Lower leg skin (tissue), 4 donors: ENCODE measurements around the gene PRSS38. TPM values are rescaled to one million over a fixed set of nuclear protein-coding genes. Genes with fewer than 3 reads are reported as not detected.

ENCODE experiments used
- DNase-seq, 2 donors: peaks; one replicate each; pipeline ENCODE4 v3.0.0-alpha.2; 2019; ENCODE audit warnings: low spot score in 2 of 2
- H3K4me3 ChIP-seq: fragments of 200-600 bp; sonication (generic); 2 replicates; pipeline ENCODE4 v1.5.1; 2017; ENCODE audit warnings: mild to moderate bottlenecking, low read depth; ENCODE audit not compliant: poor library complexity, severe bottlenecking
- POLR2A ChIP-seq, 2 donors: fragments of 450-650 bp; IDR thresholded peaks; one replicate each; pipeline ENCODE4 v1.6.1; 2016 to 2017; ENCODE audit warnings: antibody characterized with exemption in 2 of 2, mild to moderate bottlenecking in 1 of 2, moderate library complexity in 1 of 2
- WGBS, 2 donors: methylation state at CpG; one replicate each; pipeline ENCODE4 v1.1.5; 2018; 5-methylcytosine and 5-hydroxymethylcytosine counted together
- intact Hi-C: fragments of 100-400 bp; cut with DNase I; formaldehyde crosslinking; loops from one replicate; pipeline ENCODE4 v1.15.0; 2023; ENCODE audit warnings: low total_unique reads
- total RNA-seq, 4 donors: library from RNA; depleted of rRNA; stranded (reverse); fragments of >200 nt; gene quantifications; one replicate each; pipeline ENCODE4 v1.1.0, GENCODE V29; 2016
- TF ChIP-seq, protein P1 (sequence below), 3 donors: fragments of 450-650 bp; IDR thresholded peaks; one replicate each; pipeline ENCODE4 v1.5.1; 2016; ENCODE audit warnings: antibody characterized with exemption in 3 of 3, mild to moderate bottlenecking in 3 of 3, moderate library complexity in 2 of 3

Gene PRSS38
- total RNA-seq, 4 donors from 2014 or later = not detected

DNA sequence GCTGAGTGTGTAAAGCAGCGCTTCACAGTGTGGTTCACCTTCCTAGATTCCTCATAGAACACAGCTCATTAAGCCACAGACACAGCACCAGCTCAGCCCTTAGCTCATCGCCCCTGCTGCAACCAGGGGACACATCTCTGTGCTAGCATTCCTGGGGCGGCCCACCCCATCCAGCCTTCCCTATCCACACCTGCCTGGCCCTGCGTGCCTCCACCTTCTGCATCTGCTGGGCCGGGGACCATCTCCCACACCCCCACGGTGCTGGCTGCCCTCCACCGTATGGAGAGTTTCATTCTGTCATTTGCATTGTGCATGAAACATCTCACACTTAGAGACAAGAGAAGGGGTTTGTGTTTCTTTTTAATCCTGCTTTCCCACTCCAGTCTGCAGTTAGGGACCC lies 35.8 kb upstream of the PRSS38 start:
- no peak overlapping the region for H3K4me3 ChIP-seq
- WGBS, 2 donors = 92 to 93% methylated on average over 7 of the region's 7 CpGs
- peak in 1 of 2 donors; percentile 76 for DNase-seq
- intact Hi-C loops = loop anchor here (5.0 kb wide), 1 partner anchor 298 kb away; no protein-coding TSS in a partner anchor
- TF ChIP-seq, protein P1, sequence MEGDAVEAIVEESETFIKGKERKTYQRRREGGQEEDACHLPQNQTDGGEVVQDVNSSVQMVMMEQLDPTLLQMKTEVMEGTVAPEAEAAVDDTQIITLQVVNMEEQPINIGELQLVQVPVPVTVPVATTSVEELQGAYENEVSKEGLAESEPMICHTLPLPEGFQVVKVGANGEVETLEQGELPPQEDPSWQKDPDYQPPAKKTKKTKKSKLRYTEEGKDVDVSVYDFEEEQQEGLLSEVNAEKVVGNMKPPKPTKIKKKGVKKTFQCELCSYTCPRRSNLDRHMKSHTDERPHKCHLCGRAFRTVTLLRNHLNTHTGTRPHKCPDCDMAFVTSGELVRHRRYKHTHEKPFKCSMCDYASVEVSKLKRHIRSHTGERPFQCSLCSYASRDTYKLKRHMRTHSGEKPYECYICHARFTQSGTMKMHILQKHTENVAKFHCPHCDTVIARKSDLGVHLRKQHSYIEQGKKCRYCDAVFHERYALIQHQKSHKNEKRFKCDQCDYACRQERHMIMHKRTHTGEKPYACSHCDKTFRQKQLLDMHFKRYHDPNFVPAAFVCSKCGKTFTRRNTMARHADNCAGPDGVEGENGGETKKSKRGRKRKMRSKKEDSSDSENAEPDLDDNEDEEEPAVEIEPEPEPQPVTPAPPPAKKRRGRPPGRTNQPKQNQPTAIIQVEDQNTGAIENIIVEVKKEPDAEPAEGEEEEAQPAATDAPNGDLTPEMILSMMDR (IDR thresholded peaks at IDR 0.05) = no peak
- TF ChIP-seq POLR2A (IDR thresholded peaks at IDR 0.05) = no peak

DNA sequence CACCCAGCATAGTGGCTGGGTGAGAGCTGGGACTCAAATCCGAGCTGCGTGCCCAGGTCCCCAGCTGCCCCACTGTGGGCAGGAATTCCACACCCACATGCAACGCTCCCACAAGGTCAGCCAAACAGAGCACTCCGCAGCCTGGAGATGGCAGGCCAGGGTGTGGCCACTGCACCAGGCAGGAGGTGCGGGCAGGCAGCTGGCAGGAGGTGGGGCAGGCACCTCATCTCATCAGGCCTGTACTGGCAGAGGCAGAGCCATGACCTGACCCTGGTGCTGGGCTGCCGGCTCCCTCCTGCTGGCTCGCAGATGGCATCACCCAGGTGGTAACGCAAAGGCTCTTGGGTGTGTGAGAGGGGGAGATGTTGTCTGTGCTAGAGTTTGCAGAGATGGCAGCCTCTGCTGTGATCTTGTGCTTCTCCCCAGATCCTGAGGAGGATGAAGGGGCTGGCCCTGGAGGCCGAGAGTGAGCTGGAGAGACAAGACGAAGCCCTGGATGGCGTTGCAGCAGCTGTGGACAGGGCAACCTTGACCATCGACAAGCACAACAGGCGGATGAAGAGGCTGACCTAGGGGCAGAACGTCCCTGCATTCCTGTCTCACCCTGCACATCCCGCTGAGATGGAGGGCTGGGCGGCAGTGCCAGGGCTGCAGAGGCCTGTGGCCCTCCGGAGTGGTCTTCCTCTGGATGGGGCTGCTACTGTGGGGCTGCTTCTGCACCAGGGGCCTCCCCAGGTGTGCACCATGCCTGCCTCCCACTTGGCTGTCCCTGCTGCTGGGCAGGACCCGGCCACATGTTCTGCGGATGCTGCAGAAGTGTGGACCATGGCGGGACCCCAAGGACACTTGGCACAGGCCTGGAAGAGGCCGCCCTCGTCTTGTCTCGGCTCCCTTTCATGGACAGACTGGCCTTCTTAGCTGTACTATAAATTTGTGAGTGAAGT lies 35.1 kb upstream of the PRSS38 start:
- WGBS, 2 donors = 85 to 89% methylated on average over 20 to 23 of the region's 23 CpGs
- intact Hi-C loops = no loop called here
- no peak overlapping the region for H3K4me3 ChIP-seq
- TF ChIP-seq, protein P1 (IDR thresholded peaks at IDR 0.05) = no peak
- no peak for TF ChIP-seq POLR2A (IDR thresholded peaks at IDR 0.05)
- DNase-seq = peak in 1 of 2 donors; percentile 78

GRCh38 chr1:227781314-227781930 lies 34.1 kb upstream of the PRSS38 start:
- intact Hi-C loops = no loop called here
- DNase-seq = peak in 1 of 2 donors; percentile 80
- 94 to 96% methylated on average over 12 to 15 of the region's 15 CpGs for WGBS, 2 donors
- no peak overlapping the region for H3K4me3 ChIP-seq
- TF ChIP-seq POLR2A (IDR thresholded peaks at IDR 0.05) = no peak
- TF ChIP-seq, protein P1 (IDR thresholded peaks at IDR 0.05) = no peak

- intact Hi-C loops = no loop called here
- H3K4me3 ChIP-seq = no peak overlapping the region
- TF ChIP-seq POLR2A (IDR thresholded peaks at IDR 0.05) = no peak
- TF ChIP-seq, protein P1 (IDR thresholded peaks at IDR 0.05) = no peak
- peak in 1 of 2 donors; percentile 67 for DNase-seq
- whole genome bisulfite sequencing, 2 donors = 89 to 90% methylated on average over 4 of the region's 4 CpGs
Observed at GRCh38 chr1:227782226-227782625, 33.2 kb upstream of the PRSS38 start.

DNA sequence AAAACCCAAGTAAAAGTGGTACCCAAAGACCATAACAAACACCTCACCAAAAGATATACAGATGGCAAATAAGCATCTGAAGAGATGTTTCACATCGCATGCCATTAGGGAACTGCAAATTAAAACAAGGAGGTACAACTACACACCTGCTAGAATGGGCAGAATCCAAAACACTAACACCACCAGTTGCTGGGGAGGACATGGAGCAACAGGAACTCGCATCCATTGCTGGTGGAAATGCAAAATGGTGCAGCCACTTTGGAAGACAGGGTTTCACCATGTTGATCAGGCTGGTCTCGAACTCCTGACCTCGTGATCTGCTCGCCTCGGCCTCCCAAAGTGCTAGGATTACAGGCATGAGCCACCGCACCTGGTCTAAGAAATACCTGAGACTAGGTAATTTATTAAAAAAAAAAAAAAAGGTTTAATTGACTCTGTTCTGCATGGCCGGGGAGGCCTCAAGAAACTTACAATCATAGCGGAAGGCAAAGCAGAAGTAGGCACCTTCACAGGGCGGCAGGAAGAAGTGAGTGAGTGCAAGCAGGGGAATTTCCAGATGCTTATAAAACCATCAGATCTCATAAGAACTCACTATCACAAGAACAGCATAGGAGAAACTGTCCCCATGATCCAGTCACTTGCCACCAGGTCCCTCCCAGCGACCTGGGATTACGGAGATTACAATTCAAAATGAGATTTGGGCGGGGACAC lies 30.2 kb upstream of the PRSS38 start:
- H3K4me3 ChIP-seq = no peak overlapping the region
- TF ChIP-seq POLR2A (IDR thresholded peaks at IDR 0.05) = no peak
- TF ChIP-seq, protein P1 (IDR thresholded peaks at IDR 0.05) = no peak
- 88 to 92% methylated on average over 13 of the region's 13 CpGs for WGBS, 2 donors
- intact Hi-C loops = no loop called here
- DNase-seq = peak; percentile 7 to 57
